ENCODE data around the gene RTL10. TPM values are rescaled to one million over a fixed set of nuclear protein-coding genes. Genes with fewer than 3 reads are reported as not detected.

Gene RTL10
- total and polyA plus RNA-seq, 2 of the 8 experiments (the other 6 are each of a cell fraction or from before 2014, with no cell fraction given) = 11.5 to 18.8 TPM

DNA sequence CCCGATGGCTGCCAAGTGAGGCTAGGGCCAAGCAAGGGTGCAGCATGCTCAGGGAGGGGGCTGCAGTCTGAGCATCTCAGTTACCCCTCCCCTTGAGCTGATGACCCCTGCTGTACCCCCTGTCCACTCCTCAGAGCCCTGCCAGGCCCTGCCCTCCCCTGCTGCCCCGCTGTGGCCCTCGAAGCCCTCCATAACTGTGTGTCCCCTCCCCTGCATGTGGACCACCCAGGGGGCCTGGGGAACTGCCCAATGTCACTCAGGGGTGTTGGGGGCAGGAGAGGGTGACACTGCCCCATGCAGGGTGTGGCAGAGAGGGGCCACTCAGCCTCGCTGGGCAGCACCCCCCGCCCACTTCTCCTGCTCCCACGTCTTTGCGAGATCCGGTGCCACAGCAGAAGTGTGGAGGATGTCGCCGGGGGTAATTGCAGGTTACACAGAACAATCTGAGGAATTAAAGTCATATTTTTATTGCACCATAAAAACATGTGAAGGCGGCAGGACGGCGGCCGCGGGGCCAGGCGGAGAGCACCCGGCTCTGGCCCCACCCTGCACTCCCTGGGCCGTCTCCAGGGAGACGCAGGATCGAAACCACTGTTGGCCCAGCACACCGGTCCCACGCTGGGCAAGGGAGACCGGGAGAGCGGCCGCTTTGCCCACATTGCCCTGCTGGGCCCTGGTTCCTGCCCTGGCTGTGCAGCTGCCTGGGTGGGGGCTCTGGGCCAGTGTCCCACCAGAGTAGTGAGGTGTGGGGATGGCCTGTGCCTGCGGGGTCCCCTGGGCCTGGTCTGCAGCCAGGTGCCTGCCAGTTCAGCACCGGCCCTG, 18.7 kb upstream of the RTL10 start (continued):
- TF ChIP-seq, protein P1, sequence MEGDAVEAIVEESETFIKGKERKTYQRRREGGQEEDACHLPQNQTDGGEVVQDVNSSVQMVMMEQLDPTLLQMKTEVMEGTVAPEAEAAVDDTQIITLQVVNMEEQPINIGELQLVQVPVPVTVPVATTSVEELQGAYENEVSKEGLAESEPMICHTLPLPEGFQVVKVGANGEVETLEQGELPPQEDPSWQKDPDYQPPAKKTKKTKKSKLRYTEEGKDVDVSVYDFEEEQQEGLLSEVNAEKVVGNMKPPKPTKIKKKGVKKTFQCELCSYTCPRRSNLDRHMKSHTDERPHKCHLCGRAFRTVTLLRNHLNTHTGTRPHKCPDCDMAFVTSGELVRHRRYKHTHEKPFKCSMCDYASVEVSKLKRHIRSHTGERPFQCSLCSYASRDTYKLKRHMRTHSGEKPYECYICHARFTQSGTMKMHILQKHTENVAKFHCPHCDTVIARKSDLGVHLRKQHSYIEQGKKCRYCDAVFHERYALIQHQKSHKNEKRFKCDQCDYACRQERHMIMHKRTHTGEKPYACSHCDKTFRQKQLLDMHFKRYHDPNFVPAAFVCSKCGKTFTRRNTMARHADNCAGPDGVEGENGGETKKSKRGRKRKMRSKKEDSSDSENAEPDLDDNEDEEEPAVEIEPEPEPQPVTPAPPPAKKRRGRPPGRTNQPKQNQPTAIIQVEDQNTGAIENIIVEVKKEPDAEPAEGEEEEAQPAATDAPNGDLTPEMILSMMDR (IDR thresholded peaks at IDR 0.05; ENCODE audit: control extremely low read depth in 1 of 3, insufficient read depth in 1 of 3, low read depth in 1 of 3, low read length in 3 of 3) = no peak
- TF ChIP-seq CHD2 (IDR thresholded peaks at IDR 0.05; ENCODE audit: low read length) (no peak), GABPA (IDR thresholded peaks at IDR 0.05; ENCODE audit: borderline replicate concordance, insufficient read depth, low read length) (no peak), SP1 (IDR thresholded peaks at IDR 0.05; ENCODE audit: low read depth, low read length) (no peak), RFX5 (IDR thresholded peaks at IDR 0.05; ENCODE audit: borderline replicate concordance, low read depth, low read length) (no peak), TEAD4 (IDR thresholded peaks at IDR 0.05; ENCODE audit: low read depth, low read length) (no peak)
- TF ChIP-seq, protein P2, sequence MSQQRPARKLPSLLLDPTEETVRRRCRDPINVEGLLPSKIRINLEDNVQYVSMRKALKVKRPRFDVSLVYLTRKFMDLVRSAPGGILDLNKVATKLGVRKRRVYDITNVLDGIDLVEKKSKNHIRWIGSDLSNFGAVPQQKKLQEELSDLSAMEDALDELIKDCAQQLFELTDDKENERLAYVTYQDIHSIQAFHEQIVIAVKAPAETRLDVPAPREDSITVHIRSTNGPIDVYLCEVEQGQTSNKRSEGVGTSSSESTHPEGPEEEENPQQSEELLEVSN (IDR thresholded peaks at IDR 0.05) = no peak
